K562 (cell line): ENCODE measurements around the gene RACGAP1. TPM values are rescaled to one million over a fixed set of nuclear protein-coding genes. Genes with fewer than 3 reads are reported as not detected.

Experiments used
- ATAC-seq: fragments of 200-7000 bp; cut with Tn5 transposase; 3 replicates; pipeline ENCODE4 v1.9.1; 2020; ENCODE audit warnings: moderate library complexity
- BruUV-seq: library from RNA; stranded (reverse); fragments of 400-500 nt; replicated peaks from 2 replicates; lab custom pipeline; 2021; lab: Mats Ljungman, UMichigan
- CTCF ChIA-PET: fragments of 300-600 bp; formaldehyde crosslinking; extraction: SDS; loops from one replicate; lab custom pipeline; 2021; ENCODE audit warnings: low intra/inter-chr PET ratio; lab: Yijun Ruan, JAX
- POLR2A ChIA-PET: fragments of 300-600, 350-650 bp; sonication (Branson Sonifier 250); formaldehyde crosslinking; extraction: SDS; loops from one replicate; lab custom pipeline; 2021; ENCODE audit warnings: antibody characterized with exemption, inconsistent platforms; lab: Yijun Ruan, JAX
- DNase-seq, 4 experiments: peaks; one replicate each; pipeline versions ENCODE4 v3.0.0 to v3.0.0-alpha.2; 2011 to 2018; ENCODE audit warnings: low spot score in 3 of 4, mixed read lengths in 3 of 4; ENCODE audit errors: extremely low read depth in 1 of 4
- FAIRE-seq: peaks from 2 replicates; lab custom pipeline; 2011; peaks lifted over from hg19 to GRCh38; lab: Jason Lieb, UNC
- H2AFZ ChIP-seq: 2 replicates; pipeline ENCODE4 v1.6.0; 2011; ENCODE audit warnings: low read depth, low read length, control low read depth, inconsistent platforms
- H3K27ac ChIP-seq: fragments of 200-600 bp; 3 replicates; pipeline ENCODE4 v1.8.0; 2011; ENCODE audit warnings: low read depth, mild to moderate bottlenecking, control low read depth, inconsistent platforms, low read length, moderate library complexity, mixed read lengths; ENCODE audit errors: extremely low read depth
- H3K27me3 ChIP-seq, 2 experiments: fragments of 300-600 bp in 1 of 2; 2 replicates in 1 of 2; 3 replicates in 1 of 2; pipeline versions ENCODE4 v1.6.0 to v1.8.0; 2011; ENCODE audit warnings: inconsistent platforms in 2 of 2, low read length in 2 of 2, mild to moderate bottlenecking in 1 of 2, mixed read lengths in 1 of 2, moderate library complexity in 1 of 2; ENCODE audit not compliant: control insufficient read depth in 2 of 2, insufficient read depth in 2 of 2
- H3K36me3 ChIP-seq: fragments of 300-600 bp; 3 replicates; pipeline ENCODE4 v1.8.0; 2011; ENCODE audit warnings: mild to moderate bottlenecking, low read length, inconsistent platforms; ENCODE audit not compliant: control insufficient read depth, insufficient read depth
- H3K4me1 ChIP-seq, 2 experiments: fragments of 200-600 bp in 1 of 2; replicated peaks in 1 of 2; 2 replicates in 1 of 2; 3 replicates in 1 of 2; pipeline versions ENCODE4 v1.5.1 to v1.8.0; 2011; ENCODE audit warnings: inconsistent platforms in 2 of 2, low read length in 2 of 2, mild to moderate bottlenecking in 1 of 2, mixed read lengths in 1 of 2, moderate library complexity in 1 of 2; ENCODE audit not compliant: control insufficient read depth in 2 of 2, insufficient read depth in 2 of 2
- H3K4me2 ChIP-seq: 2 replicates; pipeline ENCODE4 v1.6.1; 2011; ENCODE audit warnings: low read length, control low read depth, inconsistent platforms, mixed read lengths; ENCODE audit not compliant: insufficient read depth
- H3K4me3 ChIP-seq: fragments of 200-600 bp; sonication (generic), shearing (Covaris generic); 2 replicates; pipeline ENCODE4 v1.5.1; 2016; ENCODE audit warnings: control low read depth, inconsistent platforms
- H3K79me2 ChIP-seq: fragments of 200-600 bp; 3 replicates; pipeline ENCODE4 v1.8.0; 2011; ENCODE audit warnings: low read length, inconsistent platforms; ENCODE audit not compliant: control insufficient read depth, insufficient read depth
- H3K9ac ChIP-seq, 2 experiments: 2 replicates each; pipeline versions ENCODE4 v1.6.0 to v1.6.1; 2011; ENCODE audit warnings: low read depth in 2 of 2, low read length in 2 of 2, control low read depth in 1 of 2, inconsistent platforms in 1 of 2, mild to moderate bottlenecking in 1 of 2, mixed read lengths in 1 of 2; ENCODE audit not compliant: insufficient read depth in 1 of 2
- H3K9me1 ChIP-seq: one replicate; pipeline ENCODE4 v1.6.0; 2011; ENCODE audit warnings: inconsistent platforms, mild to moderate bottlenecking, low read length, moderate library complexity; ENCODE audit not compliant: control insufficient read depth, insufficient read depth
- H3K9me3 ChIP-seq: replicated peaks from 2 replicates; pipeline ENCODE4 v1.5.1; 2011; ENCODE audit warnings: low read depth, low read length, inconsistent platforms; ENCODE audit not compliant: control insufficient read depth, insufficient read depth
- H4K20me1 ChIP-seq: replicated peaks from 2 replicates; pipeline ENCODE4 v1.6.1; 2011; ENCODE audit warnings: low read length, inconsistent platforms, mixed read lengths; ENCODE audit not compliant: control insufficient read depth, insufficient read depth
- BHLHE40 ChIP-seq: IDR thresholded peaks from 2 replicates; pipeline ENCODE4 v1.6.1; 2011; ENCODE audit warnings: low read length, improper control_type of control experiment
- CCNT2 ChIP-seq: IDR thresholded peaks from 2 replicates; pipeline ENCODE4 v1.6.1; 2011; ENCODE audit warnings: borderline replicate concordance, low read depth, mild to moderate bottlenecking, moderate library complexity, mixed read lengths, low read length; ENCODE audit not compliant: insufficient read length; ENCODE audit errors: extremely low read depth
- IRF2 ChIP-seq: sonication (generic); formaldehyde crosslinking; IDR thresholded peaks from 2 replicates; pipeline ENCODE4 v1.8.1; 2022; ENCODE audit warnings: mild to moderate bottlenecking, missing genetic modification reagents
- RBBP5 ChIP-seq: fragments of 200-600 bp; sonication (generic); IDR thresholded peaks from 2 replicates; pipeline ENCODE4 v1.6.1; 2012; ENCODE audit warnings: borderline replicate concordance, mild to moderate bottlenecking, low read length, control low read depth, inconsistent platforms; ENCODE audit not compliant: insufficient read depth, poor library complexity, severe bottlenecking
- SRSF3 ChIP-seq: fragments of 200-400 bp; formaldehyde crosslinking; IDR thresholded peaks from 2 replicates; pipeline ENCODE4 v1.6.1; 2016; ENCODE audit warnings: mild to moderate bottlenecking, low read length, moderate library complexity; ENCODE audit not compliant: insufficient read depth
- STAT5B ChIP-seq: fragments of 250-450 bp; sonication (Bioruptor Pico); IDR thresholded peaks from 2 replicates; pipeline ENCODE4 v1.8.0; 2021; ENCODE audit warnings: mild to moderate bottlenecking, inconsistent platforms
- ZBTB7A ChIP-seq: IDR thresholded peaks from 2 replicates; pipeline ENCODE4 v1.6.1; 2011; ENCODE audit warnings: low read depth, mild to moderate bottlenecking, low read length, moderate library complexity, borderline replicate concordance; ENCODE audit not compliant: control insufficient read depth
- ZNF408 ChIP-seq: fragments of 250-450 bp; sonication (Bioruptor Pico); IDR thresholded peaks from 2 replicates; pipeline ENCODE4 v1.4.0; 2020; ENCODE audit warnings: low read depth, mild to moderate bottlenecking, moderate library complexity
- WGBS: fragments of 100-300 bp; shearing (Covaris generic); methylation state at CpG from one replicate; pipeline ENCODE4 v1.1.6; 2016; ENCODE audit warnings: low coverage, mixed read lengths; ENCODE audit not compliant: insufficient coverage; ENCODE audit errors: missing lambda C conversion rate; 5-methylcytosine and 5-hydroxymethylcytosine counted together
- in situ Hi-C: fragments of 300-500 bp; cut with MboI; formaldehyde crosslinking; loops from 4 replicates; pipeline ENCODE4 v1.15.0; 2018; ENCODE audit warnings: inconsistent platforms, mixed read lengths
- intact Hi-C: fragments of 100-400 bp; cut with micrococcal nuclease; formaldehyde crosslinking; loops from 2 replicates; pipeline ENCODE4 v1.14.2; 2022
- polyA plus RNA-seq, 8 experiments: library from polyadenylated mRNA; depleted of rRNA in 4 of 8; stranded (reverse) in 5 of 8; unstranded in 3 of 8; fragments of >200 nt; fragmentation: Nextera tagmentation in 2 of 8; fragmentation: Illumina TruSeq in 1 of 8; extraction: Ambion mirVana in 2 of 8; extraction: Trizol in 1 of 8; gene quantifications; 2 replicates each; pipeline versions ENCODE4 v1.2.1 to v1.2.3, GENCODE V29; 2011 to 2014; ENCODE audit warnings: inconsistent platforms in 1 of 8, missing spikeins in 1 of 8
- total RNA-seq, 7 experiments: library from RNA; depleted of rRNA in 6 of 7; stranded (reverse); fragments of >200 nt in 6 of 7; fragmentation: Illumina TruSeq in 2 of 7; extraction: Trizol in 2 of 7; gene quantifications; 2 replicates each; pipeline versions ENCODE4 v1.2.1 to v1.2.3, GENCODE V29; 2011 to 2021; ENCODE audit warnings: low replicate concordance in 1 of 7
- TF ChIP-seq, protein P1 (sequence below): fragments of 250-450 bp; sonication (Bioruptor Pico); IDR thresholded peaks from 2 replicates; pipeline ENCODE4 v1.4.0; 2020
- TF ChIP-seq, protein P2 (sequence below): sonication (generic); formaldehyde crosslinking; IDR thresholded peaks from 2 replicates; pipeline ENCODE4 v1.8.0; 2022; ENCODE audit warnings: missing genetic modification reagents, mild to moderate bottlenecking, moderate library complexity, borderline replicate concordance
- TF ChIP-seq, protein P3 (sequence below): fragments of 450-650 bp; IDR thresholded peaks from 2 replicates; pipeline ENCODE4 v1.6.1; 2016; ENCODE audit warnings: antibody characterized with exemption

The RACGAP1 gene
- total and polyA plus RNA-seq, 9 of the 15 experiments (the other 6 are each of a cell fraction or from before 2014, with no cell fraction given) = 56.4 to 92.9 (median 71.8) TPM

DNA sequence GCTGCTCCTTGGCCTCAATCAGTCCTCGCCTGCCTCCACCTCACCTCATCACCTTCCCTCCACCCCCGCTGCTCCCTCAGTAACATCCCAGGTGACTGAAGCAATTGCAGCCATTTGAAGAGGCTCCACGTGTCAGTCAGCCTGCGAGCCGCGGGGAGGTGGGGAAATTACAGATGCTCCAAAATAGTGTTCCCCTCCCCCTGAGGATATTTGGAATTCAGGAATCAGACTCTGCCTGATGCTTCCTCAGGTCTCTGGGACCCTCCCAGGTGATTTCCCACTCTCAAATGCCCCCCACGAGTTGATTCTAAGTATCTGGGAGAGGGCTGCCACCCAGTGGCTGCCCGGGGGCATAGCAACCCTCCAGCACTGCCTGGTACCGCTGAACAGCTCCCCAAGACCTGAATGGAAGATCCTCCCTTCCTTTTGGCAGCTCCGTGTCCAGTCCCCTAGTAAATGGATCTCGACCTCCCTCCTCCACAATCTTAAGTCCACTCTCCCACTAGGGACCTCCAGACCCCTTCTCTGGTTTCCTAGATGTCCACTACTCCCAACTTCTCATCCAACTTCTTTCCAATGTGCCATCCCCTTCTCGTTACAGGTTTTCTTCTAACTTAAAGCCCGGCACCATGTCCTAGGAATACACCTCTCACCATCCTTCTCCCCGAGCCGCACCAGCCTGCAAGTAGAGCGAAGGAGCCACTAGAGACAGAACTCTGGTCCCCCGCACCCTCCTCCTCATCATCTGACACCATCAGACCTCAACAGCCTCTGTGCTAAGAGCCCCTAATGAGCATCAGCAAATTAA lies 30.7 kb upstream of the RACGAP1 start:
- Histone ChIP-seq H4K20me1 (peaks cover 32% of the 10 kb centered on the region), H3K4me3 (no peak overlapping the region), H3K36me3 (no peaks in the 10 kb centered on the region), H3K4me1 (peaks cover 18 to 38% of the 10 kb centered on the region in 2 experiments), H3K4me2 (peak overlapping the region; percentile 49), H2AFZ (peak overlapping the region; percentile 67), H3K27ac (no peak overlapping the region), H3K79me2 (no peaks in the 10 kb centered on the region), H3K9ac (peak overlapping the region; percentile 2 to 23; a peak in 2 of 4 replicates), H3K27me3 (peaks cover 17 to 60% of the 10 kb centered on the region in 2 experiments; a peak in 4 of 5 replicates), H3K9me3 (no peaks in the 10 kb centered on the region), H3K9me1 (no peaks in the 10 kb centered on the region)
- BruUV-seq = no TSS peak
- POLR2A ChIA-PET = interaction anchor here (0.5 to 2.4 kb wide), 6 partner anchors 8 to 140 kb away, joined by 3 to 8 read pairs (median 3); no protein-coding TSS in a partner anchor
- ATAC-seq = peak; percentile 70
- peak; percentile 65 to 77 (median 74) for DNase-seq
- intact Hi-C loops = loop anchor here (1.0 to 5.0 kb wide), 3 partner anchors 17 to 279 kb away; no protein-coding TSS in a partner anchor
- under 1% methylated on average over 17 of the region's 17 CpGs for WGBS
- CTCF ChIA-PET = interaction anchor here (0.6 to 3.0 kb wide), 9 partner anchors 14 to 187 kb away, joined by 3 to 33 read pairs (median 3); no protein-coding TSS in a partner anchor
- in situ Hi-C loops = loop anchor here (5.0 kb wide), 1 partner anchor 279 kb away; no protein-coding TSS in a partner anchor
- FAIRE-seq = peak; percentile 86
- TF ChIP-seq ZBTB7A (0 out of 2 replicates have a peak, but pooled peaks have one; percentile 22), BHLHE40 (no peak), ZNF408 (CRISPR knock-in tag) (no peak), CCNT2 (no peak), IRF2 (no peak), SRSF3 (no peak), STAT5B (CRISPR knock-in tag) (no peak), RBBP5 (peak; percentile 11)
- TF ChIP-seq, protein P1, sequence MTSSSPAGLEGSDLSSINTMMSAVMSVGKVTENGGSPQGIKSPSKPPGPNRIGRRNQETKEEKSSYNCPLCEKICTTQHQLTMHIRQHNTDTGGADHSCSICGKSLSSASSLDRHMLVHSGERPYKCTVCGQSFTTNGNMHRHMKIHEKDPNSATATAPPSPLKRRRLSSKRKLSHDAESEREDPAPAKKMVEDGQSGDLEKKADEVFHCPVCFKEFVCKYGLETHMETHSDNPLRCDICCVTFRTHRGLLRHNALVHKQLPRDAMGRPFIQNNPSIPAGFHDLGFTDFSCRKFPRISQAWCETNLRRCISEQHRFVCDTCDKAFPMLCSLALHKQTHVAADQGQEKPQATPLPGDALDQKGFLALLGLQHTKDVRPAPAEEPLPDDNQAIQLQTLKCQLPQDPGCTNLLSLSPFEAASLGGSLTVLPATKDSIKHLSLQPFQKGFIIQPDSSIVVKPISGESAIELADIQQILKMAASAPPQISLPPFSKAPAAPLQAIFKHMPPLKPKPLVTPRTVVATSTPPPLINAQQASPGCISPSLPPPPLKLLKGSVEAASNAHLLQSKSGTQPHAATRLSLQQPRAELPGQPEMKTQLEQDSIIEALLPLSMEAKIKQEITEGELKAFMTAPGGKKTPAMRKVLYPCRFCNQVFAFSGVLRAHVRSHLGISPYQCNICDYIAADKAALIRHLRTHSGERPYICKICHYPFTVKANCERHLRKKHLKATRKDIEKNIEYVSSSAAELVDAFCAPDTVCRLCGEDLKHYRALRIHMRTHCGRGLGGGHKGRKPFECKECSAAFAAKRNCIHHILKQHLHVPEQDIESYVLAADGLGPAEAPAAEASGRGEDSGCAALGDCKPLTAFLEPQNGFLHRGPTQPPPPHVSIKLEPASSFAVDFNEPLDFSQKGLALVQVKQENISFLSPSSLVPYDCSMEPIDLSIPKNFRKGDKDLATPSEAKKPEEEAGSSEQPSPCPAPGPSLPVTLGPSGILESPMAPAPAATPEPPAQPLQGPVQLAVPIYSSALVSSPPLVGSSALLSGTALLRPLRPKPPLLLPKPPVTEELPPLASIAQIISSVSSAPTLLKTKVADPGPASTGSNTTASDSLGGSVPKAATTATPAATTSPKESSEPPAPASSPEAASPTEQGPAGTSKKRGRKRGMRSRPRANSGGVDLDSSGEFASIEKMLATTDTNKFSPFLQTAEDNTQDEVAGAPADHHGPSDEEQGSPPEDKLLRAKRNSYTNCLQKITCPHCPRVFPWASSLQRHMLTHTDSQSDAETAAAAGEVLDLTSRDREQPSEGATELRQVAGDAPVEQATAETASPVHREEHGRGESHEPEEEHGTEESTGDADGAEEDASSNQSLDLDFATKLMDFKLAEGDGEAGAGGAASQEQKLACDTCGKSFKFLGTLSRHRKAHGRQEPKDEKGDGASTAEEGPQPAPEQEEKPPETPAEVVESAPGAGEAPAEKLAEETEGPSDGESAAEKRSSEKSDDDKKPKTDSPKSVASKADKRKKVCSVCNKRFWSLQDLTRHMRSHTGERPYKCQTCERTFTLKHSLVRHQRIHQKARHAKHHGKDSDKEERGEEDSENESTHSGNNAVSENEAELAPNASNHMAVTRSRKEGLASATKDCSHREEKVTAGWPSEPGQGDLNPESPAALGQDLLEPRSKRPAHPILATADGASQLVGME (CRISPR knock-in tag) = no peak
- TF ChIP-seq, protein P2, sequence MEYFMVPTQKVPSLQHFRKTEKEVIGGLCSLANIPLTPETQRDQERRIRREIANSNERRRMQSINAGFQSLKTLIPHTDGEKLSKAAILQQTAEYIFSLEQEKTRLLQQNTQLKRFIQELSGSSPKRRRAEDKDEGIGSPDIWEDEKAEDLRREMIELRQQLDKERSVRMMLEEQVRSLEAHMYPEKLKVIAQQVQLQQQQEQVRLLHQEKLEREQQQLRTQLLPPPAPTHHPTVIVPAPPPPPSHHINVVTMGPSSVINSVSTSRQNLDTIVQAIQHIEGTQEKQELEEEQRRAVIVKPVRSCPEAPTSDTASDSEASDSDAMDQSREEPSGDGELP (CRISPR knock-in tag) = peak; percentile 36; the same call in 1 of the 2 replicates
- TF ChIP-seq, protein P3, sequence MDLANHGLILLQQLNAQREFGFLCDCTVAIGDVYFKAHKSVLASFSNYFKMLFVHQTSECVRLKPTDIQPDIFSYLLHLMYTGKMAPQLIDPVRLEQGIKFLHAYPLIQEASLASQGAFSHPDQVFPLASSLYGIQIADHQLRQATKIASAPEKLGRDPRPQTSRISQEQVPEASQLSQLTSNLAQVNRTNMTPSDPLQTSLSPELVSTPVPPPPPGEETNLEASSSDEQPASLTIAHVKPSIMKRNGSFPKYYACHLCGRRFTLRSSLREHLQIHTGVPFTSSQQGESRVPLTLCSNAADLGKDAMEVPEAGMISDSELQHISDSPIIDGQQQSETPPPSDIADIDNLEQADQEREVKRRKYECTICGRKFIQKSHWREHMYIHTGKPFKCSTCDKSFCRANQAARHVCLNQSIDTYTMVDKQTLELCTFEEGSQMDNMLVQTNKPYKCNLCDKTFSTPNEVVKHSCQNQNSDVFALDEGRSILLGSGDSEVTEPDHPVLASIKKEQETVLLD = no peak
